Kidney epithelial cell (primary cell): ENCODE results near the gene PRPS2. TPM values are rescaled to one million over a fixed set of nuclear protein-coding genes. Genes with fewer than 3 reads are reported as not detected.

Experiments used
- DNase-seq: peaks from one replicate; pipeline ENCODE4 v3.0.0-alpha.2; 2010; ENCODE audit warnings: low read depth
- H3K27me3 ChIP-seq: 2 replicates; pipeline ENCODE4 v1.6.0; 2011; ENCODE audit warnings: low read length; ENCODE audit not compliant: control insufficient read depth, insufficient read depth
- H3K36me3 ChIP-seq: 2 replicates; pipeline ENCODE4 v1.5.1; 2011; ENCODE audit warnings: low read length; ENCODE audit not compliant: control insufficient read depth, insufficient read depth
- H3K4me3 ChIP-seq: 2 replicates; pipeline ENCODE4 v1.5.1; 2011; ENCODE audit warnings: low read depth, mild to moderate bottlenecking, control low read depth, low read length
- total RNA-seq: library from RNA; depleted of rRNA; stranded (reverse); fragments of >200 nt; gene quantifications from 2 replicates; pipeline ENCODE4 v1.2.3, GENCODE V29; 2015
- TF ChIP-seq, protein P1 (sequence below): IDR thresholded peaks from 2 replicates; pipeline ENCODE4 v1.5.1; 2011; ENCODE audit warnings: mild to moderate bottlenecking, moderate library complexity, low read length, control low read depth, inconsistent platforms; ENCODE audit not compliant: insufficient read depth, poor library complexity, severe bottlenecking

Gene PRPS2
- total RNA-seq, 1 donor from 2014 or later: 25.4 TPM

DNA sequence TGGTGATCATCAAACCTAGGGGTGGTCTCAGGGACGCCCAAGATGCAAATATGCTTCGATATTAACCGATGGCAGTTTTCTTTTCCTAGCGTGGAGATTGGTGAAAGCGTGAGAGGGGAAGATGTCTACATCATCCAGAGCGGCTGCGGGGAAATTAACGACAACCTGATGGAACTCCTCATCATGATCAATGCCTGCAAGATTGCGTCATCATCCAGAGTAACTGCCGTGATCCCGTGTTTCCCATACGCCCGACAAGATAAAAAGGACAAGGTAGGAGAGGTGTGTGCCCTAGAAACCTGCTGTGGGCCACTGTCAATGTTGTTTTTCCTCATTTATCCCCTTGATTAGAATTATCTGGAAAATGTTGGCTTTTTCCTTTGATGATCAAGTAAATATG lies 7.9 kb downstream of the PRPS2 start:
- Histone ChIP-seq H3K27me3 (no peaks in the 10 kb centered on the region), H3K4me3 (no peak overlapping the region), H3K36me3 (no peaks in the 10 kb centered on the region)
- DNase-seq: no peak
- TF ChIP-seq, protein P1, sequence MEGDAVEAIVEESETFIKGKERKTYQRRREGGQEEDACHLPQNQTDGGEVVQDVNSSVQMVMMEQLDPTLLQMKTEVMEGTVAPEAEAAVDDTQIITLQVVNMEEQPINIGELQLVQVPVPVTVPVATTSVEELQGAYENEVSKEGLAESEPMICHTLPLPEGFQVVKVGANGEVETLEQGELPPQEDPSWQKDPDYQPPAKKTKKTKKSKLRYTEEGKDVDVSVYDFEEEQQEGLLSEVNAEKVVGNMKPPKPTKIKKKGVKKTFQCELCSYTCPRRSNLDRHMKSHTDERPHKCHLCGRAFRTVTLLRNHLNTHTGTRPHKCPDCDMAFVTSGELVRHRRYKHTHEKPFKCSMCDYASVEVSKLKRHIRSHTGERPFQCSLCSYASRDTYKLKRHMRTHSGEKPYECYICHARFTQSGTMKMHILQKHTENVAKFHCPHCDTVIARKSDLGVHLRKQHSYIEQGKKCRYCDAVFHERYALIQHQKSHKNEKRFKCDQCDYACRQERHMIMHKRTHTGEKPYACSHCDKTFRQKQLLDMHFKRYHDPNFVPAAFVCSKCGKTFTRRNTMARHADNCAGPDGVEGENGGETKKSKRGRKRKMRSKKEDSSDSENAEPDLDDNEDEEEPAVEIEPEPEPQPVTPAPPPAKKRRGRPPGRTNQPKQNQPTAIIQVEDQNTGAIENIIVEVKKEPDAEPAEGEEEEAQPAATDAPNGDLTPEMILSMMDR: no peak

DNA sequence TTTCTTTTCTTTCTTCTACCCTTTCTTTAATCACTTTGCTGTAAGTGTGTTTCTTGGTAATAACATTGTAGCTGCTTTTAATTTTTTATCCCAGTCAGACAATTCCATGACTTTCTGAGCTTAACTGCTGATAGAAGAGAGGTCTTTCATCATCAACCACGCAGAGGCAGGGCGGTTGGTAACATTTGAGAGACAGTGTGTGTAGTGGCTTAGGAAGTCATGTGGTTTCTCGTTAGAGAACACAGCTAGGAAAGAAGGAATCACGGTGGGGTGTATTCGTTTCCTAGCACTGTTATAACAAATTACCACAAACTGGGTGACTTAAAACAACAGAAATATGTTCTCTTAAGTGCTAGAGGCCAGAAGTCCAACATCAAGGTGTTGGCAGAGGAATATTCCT lies 11.5 kb downstream of the PRPS2 start:
- TF ChIP-seq, protein P1: no peak
- DNase-seq: no peak
- H3K36me3 ChIP-seq: no peaks in the 10 kb centered on the region
- H3K27me3 ChIP-seq: no peaks in the 10 kb centered on the region
- H3K4me3 ChIP-seq: no peak overlapping the region

DNA sequence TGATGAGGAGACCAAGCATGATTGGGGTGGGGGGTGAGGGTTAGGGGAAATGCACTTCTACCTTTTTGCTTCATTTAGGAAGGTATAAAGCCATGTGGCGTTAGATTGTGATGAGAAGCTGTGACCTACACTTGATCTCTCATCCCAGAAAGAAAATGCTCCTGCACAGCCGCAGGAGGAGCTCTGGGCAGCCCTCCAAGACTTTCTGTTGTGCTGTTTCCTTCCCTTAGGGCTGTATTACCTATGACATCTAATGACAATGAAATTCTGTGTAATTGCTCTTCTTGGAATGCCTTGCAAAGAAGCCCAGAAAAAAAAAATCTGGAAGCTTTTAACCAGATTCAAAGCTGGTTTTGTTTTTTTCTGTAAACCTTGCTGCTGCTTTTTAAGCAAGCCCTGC lies 13.4 kb downstream of the PRPS2 start:
- TF ChIP-seq, protein P1: no peak
- Histone ChIP-seq H3K27me3 (no peaks in the 10 kb centered on the region), H3K4me3 (no peak overlapping the region), H3K36me3 (no peaks in the 10 kb centered on the region)
- DNase-seq: no peak

DNA sequence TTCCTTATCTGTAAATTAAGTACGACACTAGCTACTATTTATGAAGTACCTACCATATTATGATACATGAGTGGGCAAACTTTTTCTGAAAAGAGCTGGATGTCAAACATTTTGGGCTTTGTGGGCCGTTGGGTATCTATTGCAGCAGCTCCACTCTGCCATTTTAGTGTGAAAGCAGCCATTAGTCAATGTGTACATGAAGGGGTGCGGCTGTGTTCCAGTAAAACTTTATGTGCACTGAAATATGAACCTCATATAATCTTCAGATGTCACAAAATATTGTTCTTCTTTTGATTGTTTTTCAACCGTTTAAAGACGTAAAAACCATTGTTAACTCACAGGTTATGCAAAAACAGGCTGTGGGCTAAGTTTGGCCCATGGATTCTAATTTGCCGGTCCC lies 14.1 kb downstream of the PRPS2 start:
- no peaks in the 10 kb centered on the region for H3K36me3 ChIP-seq
- no peak overlapping the region for H3K4me3 ChIP-seq
- no peak for DNase-seq
- no peaks in the 10 kb centered on the region for H3K27me3 ChIP-seq
- TF ChIP-seq, protein P1: no peak

DNA sequence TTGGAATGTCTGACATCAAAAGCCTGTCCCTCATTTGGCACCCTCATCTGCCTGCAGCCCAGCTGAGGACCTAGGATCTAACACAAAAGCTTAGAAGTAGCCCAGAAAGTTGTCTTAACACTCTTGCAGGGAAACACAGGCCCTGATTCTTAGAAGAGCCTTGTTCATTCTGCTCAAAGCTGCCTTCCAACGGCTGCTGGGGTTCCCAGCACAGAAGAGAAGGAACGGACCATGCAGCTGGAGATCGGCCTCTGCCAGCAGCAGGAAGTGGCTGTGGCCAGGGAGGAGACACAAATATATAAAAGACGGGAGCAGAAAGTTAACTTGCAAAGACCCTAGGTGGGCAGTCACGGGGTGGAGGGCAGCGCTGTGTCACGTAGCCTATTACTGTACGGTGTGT lies 20.4 kb downstream of the PRPS2 start:
- H3K4me3 ChIP-seq: no peak overlapping the region
- no peak for DNase-seq
- H3K36me3 ChIP-seq: no peaks in the 10 kb centered on the region
- no peaks in the 10 kb centered on the region for H3K27me3 ChIP-seq
- TF ChIP-seq, protein P1: no peak

DNA sequence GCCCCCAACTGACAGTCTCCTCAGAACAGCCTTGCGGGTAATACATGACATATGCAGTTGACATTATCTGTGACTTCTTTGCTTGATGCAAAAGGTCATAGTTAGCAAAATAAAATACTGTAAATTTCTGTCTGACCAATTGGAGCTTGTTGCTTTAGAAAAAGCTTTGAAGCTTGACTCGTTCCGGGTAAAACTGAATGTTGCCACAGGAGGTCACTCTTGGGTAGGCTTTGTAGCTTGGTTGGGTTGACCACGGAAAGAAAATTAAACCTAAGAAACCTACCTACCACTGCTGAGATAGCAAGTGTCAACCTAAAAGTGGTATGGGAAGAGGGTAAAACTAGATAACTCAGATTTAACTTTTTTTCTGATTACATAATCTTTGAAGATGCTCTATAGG lies 23.2 kb downstream of the PRPS2 start:
- Histone ChIP-seq H3K36me3 (no peaks in the 10 kb centered on the region), H3K27me3 (no peaks in the 10 kb centered on the region), H3K4me3 (no peak overlapping the region)
- TF ChIP-seq, protein P1: peak; percentile 48
- DNase-seq: no peak
